Endothelial cell of umbilical vein (primary cell): ENCODE results near the gene IDI2. TPM values are rescaled to one million over a fixed set of nuclear protein-coding genes. Genes with fewer than 3 reads are reported as not detected.

ENCODE experiments used
- BruUV-seq: library from RNA; stranded (reverse); fragments of 400-500 nt; replicated peaks from 2 replicates; lab custom pipeline; 2021; lab: Mats Ljungman, UMichigan
- CTCF ChIA-PET: fragments of 300-600, 350-600 bp; sonication (Branson Sonifier 250); formaldehyde crosslinking; loops from one replicate; lab custom pipeline; 2021; ENCODE audit warnings: antibody characterized with exemption, inconsistent platforms; lab: Charles Lee
- POLR2A ChIA-PET: fragments of 300-600, 350-600 bp; sonication (Branson Sonifier 250); formaldehyde crosslinking; loops from one replicate; lab custom pipeline; 2021; ENCODE audit warnings: antibody characterized with exemption, inconsistent platforms; lab: Charles Lee
- DNase-seq: peaks from one replicate; pipeline ENCODE4 v3.0.0-alpha.2; 2011; ENCODE audit warnings: low read depth, low spot score
- FAIRE-seq: peaks from 2 replicates; lab custom pipeline; 2011; peaks lifted over from hg19 to GRCh38; lab: Jason Lieb, UNC
- H2AFZ ChIP-seq: 2 replicates; pipeline ENCODE4 v1.6.0; 2012; ENCODE audit warnings: low read depth, low read length, control low read depth, inconsistent platforms
- H3K27ac ChIP-seq: 2 replicates; pipeline ENCODE4 v1.5.1; 2011; ENCODE audit warnings: low read depth, mild to moderate bottlenecking, control low read depth, low read length, moderate library complexity; ENCODE audit not compliant: insufficient read depth
- H3K27me3 ChIP-seq, 2 experiments: 2 replicates each; pipeline versions ENCODE4 v1.6.0 to v1.6.1; 2011; ENCODE audit warnings: low read length in 2 of 2, mixed read lengths in 1 of 2; ENCODE audit not compliant: control insufficient read depth in 2 of 2, insufficient read depth in 2 of 2
- H3K36me3 ChIP-seq, 2 experiments: 2 replicates in 1 of 2; 3 replicates in 1 of 2; pipeline ENCODE4 v1.5.1; 2011; ENCODE audit warnings: low read length in 2 of 2, mild to moderate bottlenecking in 1 of 2, moderate library complexity in 1 of 2; ENCODE audit not compliant: control insufficient read depth in 2 of 2, insufficient read depth in 2 of 2; ENCODE audit errors: extremely low read depth in 1 of 2
- H3K4me1 ChIP-seq: 3 replicates; pipeline ENCODE4 v1.5.1; 2011; ENCODE audit warnings: mild to moderate bottlenecking, low read length; ENCODE audit not compliant: control insufficient read depth, insufficient read depth; ENCODE audit errors: extremely low read depth
- H3K4me2 ChIP-seq: 2 replicates; pipeline ENCODE4 v1.6.1; 2011; ENCODE audit warnings: low read length, control low read depth, mixed read lengths; ENCODE audit not compliant: insufficient read depth
- H3K4me3 ChIP-seq, 3 experiments: fragments of 200-600 bp in 1 of 3; sonication (generic), shearing (Covaris generic) in 1 of 3; replicated peaks in 1 of 3; 2 replicates each; pipeline ENCODE4 v1.5.1; 2011 to 2016; ENCODE audit warnings: control low read depth in 3 of 3, low read length in 3 of 3, mild to moderate bottlenecking in 2 of 3, inconsistent platforms in 1 of 3, low read depth in 1 of 3, moderate library complexity in 1 of 3; ENCODE audit not compliant: insufficient read depth in 1 of 3
- H3K79me2 ChIP-seq: 2 replicates; pipeline ENCODE4 v1.6.0; 2012; ENCODE audit warnings: low read length, inconsistent platforms; ENCODE audit not compliant: control insufficient read depth, insufficient read depth
- H3K9ac ChIP-seq: replicated peaks from 2 replicates; pipeline ENCODE3; 2011; ENCODE audit warnings: low read length, control low read depth; ENCODE audit not compliant: insufficient read depth; ENCODE audit errors: extremely low read depth
- H3K9me1 ChIP-seq: replicated peaks from 3 replicates; pipeline ENCODE4 v1.6.0; 2011; ENCODE audit warnings: mild to moderate bottlenecking, low read length; ENCODE audit not compliant: control insufficient read depth, insufficient read depth; ENCODE audit errors: extremely low read depth
- H3K9me3 ChIP-seq: replicated peaks from 2 replicates; pipeline ENCODE4 v1.5.1; 2012; ENCODE audit warnings: low read length, inconsistent platforms; ENCODE audit not compliant: control insufficient read depth, insufficient read depth
- H4K20me1 ChIP-seq: replicated peaks from 2 replicates; pipeline ENCODE3; 2011; ENCODE audit warnings: mild to moderate bottlenecking, low read length; ENCODE audit not compliant: control insufficient read depth, insufficient read depth; ENCODE audit errors: extremely low read depth
- FOS ChIP-seq: IDR thresholded peaks from 2 replicates; pipeline ENCODE4 v1.6.1; 2011; ENCODE audit warnings: mild to moderate bottlenecking, low read length, moderate library complexity, borderline replicate concordance; ENCODE audit not compliant: insufficient read depth
- GATA2 ChIP-seq: IDR thresholded peaks from 2 replicates; pipeline ENCODE4 v1.7.0; 2011; ENCODE audit warnings: low read depth, mild to moderate bottlenecking, moderate library complexity, mixed read lengths, low read length; ENCODE audit not compliant: insufficient read length, insufficient read depth
- JUN ChIP-seq: IDR thresholded peaks from 2 replicates; pipeline ENCODE4 v1.6.1; 2011; ENCODE audit warnings: borderline replicate concordance, low read depth; ENCODE audit not compliant: insufficient read length, insufficient read depth
- MAX ChIP-seq: IDR thresholded peaks from 2 replicates; pipeline ENCODE4 v1.6.1; 2011; ENCODE audit not compliant: insufficient read depth, insufficient read length
- MYC ChIP-seq: IDR thresholded peaks from one replicate; pipeline ENCODE4 v1.6.1; 2011; ENCODE audit warnings: mild to moderate bottlenecking, low read depth, low read length
- POLR2A ChIP-seq: IDR thresholded peaks from 2 replicates; pipeline ENCODE4 v1.6.1; 2012; ENCODE audit warnings: low read depth, mild to moderate bottlenecking, control low read depth, low read length
- POLR2AphosphoS5 ChIP-seq: IDR thresholded peaks from 2 replicates; pipeline ENCODE4 v1.6.1; 2012; ENCODE audit warnings: low read depth, mild to moderate bottlenecking, control low read depth, low read length, moderate library complexity; ENCODE audit not compliant: insufficient read depth
- dilution Hi-C: fragments of 300-500 bp; cut with MboI; formaldehyde crosslinking; loops from one replicate; pipeline ENCODE4 v1.15.0; 2019; ENCODE audit warnings: low sequenced_read_pairs; ENCODE audit not compliant: extremely low pct_ligation_motif_present
- intact Hi-C: fragments of 100-400 bp; cut with micrococcal nuclease; formaldehyde crosslinking; loops from one replicate; pipeline ENCODE4 v1.10.0; 2022
- polyA plus RNA-seq, 4 experiments: library from polyadenylated mRNA; depleted of rRNA in 3 of 4; stranded (reverse) in 3 of 4; unstranded in 1 of 4; fragments of >200 nt; gene quantifications; 2 replicates each; pipeline versions ENCODE4 v1.2.1 to v1.2.3, GENCODE V29; 2011 to 2012; ENCODE audit warnings: missing spikeins in 1 of 4
- total RNA-seq: library from RNA; stranded (reverse); gene quantifications from 2 replicates; pipeline ENCODE4 v1.2.3, GENCODE V29; 2021
- TF ChIP-seq, protein P1 (sequence below), 2 donors: IDR thresholded peaks; 1 replicate in 1 of 2; 2 replicates in 1 of 2; pipeline ENCODE4 v1.5.1; 2011; ENCODE audit warnings: low read length in 2 of 2, mild to moderate bottlenecking in 2 of 2, moderate library complexity in 2 of 2, control low read depth in 1 of 2, inconsistent platforms in 1 of 2, low read depth in 1 of 2; ENCODE audit not compliant: insufficient read depth in 1 of 2; ENCODE audit errors: extremely low read depth in 1 of 2

Gene IDI2
- total and polyA plus RNA-seq, 2 donors (not counting 3 experiments of a cell fraction or from before 2014, with no cell fraction given) = not detected

DNA sequence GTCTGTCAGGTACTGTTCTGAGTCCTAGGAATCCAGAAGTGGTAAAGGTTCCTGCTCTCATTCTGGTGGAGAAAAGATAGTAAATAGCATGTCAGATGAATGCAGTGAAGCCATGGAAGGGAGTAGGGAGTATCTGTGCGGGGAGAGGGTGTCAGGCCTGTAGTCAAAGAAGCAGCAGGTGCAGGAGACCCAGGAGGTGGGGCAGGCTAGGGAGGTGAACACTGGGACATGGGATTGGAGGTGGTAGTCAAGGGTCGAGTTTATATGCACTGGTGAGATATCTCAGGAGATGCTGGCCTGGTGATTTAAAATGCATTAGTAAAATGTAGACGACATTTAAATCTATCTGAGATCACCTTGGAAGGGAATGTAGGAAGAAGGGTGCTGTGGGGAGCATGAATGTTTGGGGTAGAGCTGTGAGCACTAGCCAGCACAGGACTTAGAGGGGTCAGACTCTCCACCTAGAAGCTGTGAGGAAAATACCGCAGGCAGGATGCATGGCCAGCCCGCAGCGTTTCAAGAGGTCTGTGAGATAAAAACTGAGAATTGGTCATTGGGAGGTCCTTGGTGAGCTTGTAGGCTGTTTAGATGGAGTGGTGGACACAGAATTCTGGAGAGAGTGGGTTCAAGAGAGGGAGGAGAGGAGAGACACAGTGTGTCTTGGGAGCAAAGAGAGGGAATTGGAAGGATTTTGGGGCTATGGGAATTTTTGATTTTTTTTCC lies 30.7 kb downstream of the IDI2 start:
- ChIA-PET POLR2A (no interaction called here), CTCF (no interaction called here)

DNA sequence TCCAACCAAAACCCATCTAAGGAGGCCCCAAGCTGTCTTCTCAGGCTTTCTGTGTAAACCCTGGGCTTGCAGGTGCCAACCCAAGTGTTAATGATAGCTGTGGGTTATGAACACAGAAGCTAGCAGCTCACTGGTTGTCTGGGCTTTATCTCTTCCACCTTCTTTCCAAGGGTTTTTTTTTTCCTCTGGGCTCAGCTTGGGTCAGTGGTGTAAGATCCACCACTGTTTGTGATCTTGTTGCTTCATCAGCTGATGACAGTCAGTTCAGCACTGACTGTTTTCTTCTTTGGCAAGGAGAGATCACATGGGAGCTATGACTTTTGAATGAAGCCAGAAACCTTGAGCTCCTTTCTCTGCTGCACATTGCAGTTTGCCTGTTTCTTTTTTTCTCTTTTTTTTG lies 32.8 kb downstream of the IDI2 start:
- Histone ChIP-seq H3K4me3 (no peak overlapping the region), H3K79me2 (peaks cover 52% of the 10 kb centered on the region), H2AFZ (no peak overlapping the region), H3K27ac (no peak overlapping the region), H3K36me3 (peaks cover 18 to 22% of the 10 kb centered on the region in 2 experiments), H3K27me3 (no peaks in the 10 kb centered on the region), H3K9me3 (no peaks in the 10 kb centered on the region), H4K20me1 (peaks cover 2% of the 10 kb centered on the region), H3K9me1 (no peaks in the 10 kb centered on the region), H3K9ac (no peak overlapping the region), H3K4me1 (peaks cover 6% of the 10 kb centered on the region), H3K4me2 (no peak overlapping the region)
- CTCF ChIA-PET = no interaction called here
- DNase-seq (no peak), FAIRE-seq (no peak)
- dilution Hi-C loops = no loop called here
- POLR2A ChIA-PET = no interaction called here
- intact Hi-C loops = no loop called here
- TF ChIP-seq JUN (no peak), MAX (no peak), POLR2AphosphoS5 (no peak), POLR2A (no peak), MYC (no peak), FOS (no peak), GATA2 (no peak)
- TF ChIP-seq, protein P1, sequence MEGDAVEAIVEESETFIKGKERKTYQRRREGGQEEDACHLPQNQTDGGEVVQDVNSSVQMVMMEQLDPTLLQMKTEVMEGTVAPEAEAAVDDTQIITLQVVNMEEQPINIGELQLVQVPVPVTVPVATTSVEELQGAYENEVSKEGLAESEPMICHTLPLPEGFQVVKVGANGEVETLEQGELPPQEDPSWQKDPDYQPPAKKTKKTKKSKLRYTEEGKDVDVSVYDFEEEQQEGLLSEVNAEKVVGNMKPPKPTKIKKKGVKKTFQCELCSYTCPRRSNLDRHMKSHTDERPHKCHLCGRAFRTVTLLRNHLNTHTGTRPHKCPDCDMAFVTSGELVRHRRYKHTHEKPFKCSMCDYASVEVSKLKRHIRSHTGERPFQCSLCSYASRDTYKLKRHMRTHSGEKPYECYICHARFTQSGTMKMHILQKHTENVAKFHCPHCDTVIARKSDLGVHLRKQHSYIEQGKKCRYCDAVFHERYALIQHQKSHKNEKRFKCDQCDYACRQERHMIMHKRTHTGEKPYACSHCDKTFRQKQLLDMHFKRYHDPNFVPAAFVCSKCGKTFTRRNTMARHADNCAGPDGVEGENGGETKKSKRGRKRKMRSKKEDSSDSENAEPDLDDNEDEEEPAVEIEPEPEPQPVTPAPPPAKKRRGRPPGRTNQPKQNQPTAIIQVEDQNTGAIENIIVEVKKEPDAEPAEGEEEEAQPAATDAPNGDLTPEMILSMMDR (IDR thresholded peaks at IDR 0.05; ENCODE audit: extremely low read depth in 1 of 2, insufficient read depth in 1 of 2, low read depth in 1 of 2, low read length in 2 of 2) = no peak
- no TSS peak for BruUV-seq

More for the DNA sequence above, 30.7 kb downstream of the IDI2 start:
- no peak for FAIRE-seq
- no TSS peak for BruUV-seq
- Histone ChIP-seq H3K4me2 (no peak overlapping the region), H4K20me1 (peaks cover 2% of the 10 kb centered on the region), H3K27me3 (no peaks in the 10 kb centered on the region), H3K4me1 (no peaks in the 10 kb centered on the region), H3K79me2 (peaks cover 35% of the 10 kb centered on the region), H3K36me3 (peaks cover 20 to 32% of the 10 kb centered on the region in 2 experiments), H3K9me3 (no peaks in the 10 kb centered on the region), H3K9me1 (no peaks in the 10 kb centered on the region), H3K4me3 (no peak overlapping the region), H3K9ac (no peak overlapping the region), H2AFZ (no peak overlapping the region), H3K27ac (no peak overlapping the region)
- intact Hi-C loops = no loop called here
- DNase-seq = no peak
- TF ChIP-seq JUN = no peak
- dilution Hi-C loops = no loop called here
